Activated CD4-positive, CD25-positive, alpha-beta regulatory T cell treated with anti-CD3 and anti-CD28 coated beads, Interleukin-2, amount 50 U/mL, for 72 hours (primary cell): Measurements from ENCODE around the gene MXRA7.
"Not testable (repeated sequence)": the region's sequence is repeated elsewhere in the genome, so short reads cannot be mapped to it uniquely, and the experiment has no call there.

Source experiments
- DNase-seq: peaks from one replicate; pipeline ENCODE4 v3.0.0; 2021

The MXRA7 gene

DNA sequence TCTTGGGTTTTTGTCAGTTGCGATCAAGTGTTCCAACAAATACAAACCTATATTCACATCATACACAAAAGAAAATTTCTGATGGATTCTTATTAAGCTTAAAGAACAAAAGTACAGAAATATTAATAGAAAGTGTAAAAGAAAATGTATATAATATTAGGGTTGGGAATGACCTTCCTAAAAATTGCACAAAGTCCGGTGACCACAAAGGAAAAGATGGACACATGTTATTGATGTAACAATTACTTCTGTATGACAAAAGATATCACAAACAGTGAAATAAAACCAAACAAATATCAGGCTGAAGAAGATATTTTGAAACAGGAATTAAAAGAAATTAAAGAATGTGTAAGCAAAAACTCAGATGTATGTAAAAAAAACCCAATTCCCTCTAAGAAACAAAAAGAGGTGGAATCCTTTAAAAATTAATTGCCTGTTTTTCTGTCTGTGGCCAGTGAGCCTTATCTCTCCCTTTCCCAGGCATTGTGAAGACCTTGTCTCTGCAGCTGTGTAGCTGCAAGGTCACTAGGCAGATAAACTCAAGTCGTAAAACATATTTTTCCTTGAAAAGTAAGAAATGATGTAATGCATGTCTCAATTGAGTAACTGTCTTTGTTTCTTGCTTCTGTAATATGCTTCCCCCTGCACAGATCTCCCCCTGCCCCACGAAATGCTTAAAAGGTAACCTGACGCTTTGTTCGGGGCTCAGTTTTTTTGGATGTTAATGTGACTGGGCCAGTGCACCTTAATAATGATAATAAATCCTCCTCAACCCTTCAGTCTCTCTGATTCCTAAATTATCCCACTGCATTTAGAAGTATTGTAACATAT is 70.0 kb downstream of the MXRA7 start:
- DNase-seq = no peak

DNA sequence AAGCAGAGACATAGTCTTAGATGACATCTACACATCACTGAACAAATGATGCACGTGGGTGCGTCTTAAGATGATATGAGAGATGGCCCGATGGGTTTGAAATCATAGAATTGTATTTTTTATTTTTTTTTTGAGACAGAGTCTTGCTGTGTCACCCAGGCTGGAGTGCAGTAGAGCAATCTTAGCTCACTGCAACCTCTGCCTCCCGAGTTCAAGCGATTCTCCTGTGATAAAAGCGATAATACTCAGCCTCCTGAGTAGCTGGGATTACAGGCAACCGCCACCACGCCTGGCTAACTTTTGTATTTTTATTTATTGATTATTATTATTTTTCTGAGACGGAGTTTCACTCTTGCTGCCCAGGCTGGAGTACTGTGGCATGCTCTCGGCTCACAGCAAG is 72.5 kb downstream of the MXRA7 start:
- no peak for DNase-seq

DNA sequence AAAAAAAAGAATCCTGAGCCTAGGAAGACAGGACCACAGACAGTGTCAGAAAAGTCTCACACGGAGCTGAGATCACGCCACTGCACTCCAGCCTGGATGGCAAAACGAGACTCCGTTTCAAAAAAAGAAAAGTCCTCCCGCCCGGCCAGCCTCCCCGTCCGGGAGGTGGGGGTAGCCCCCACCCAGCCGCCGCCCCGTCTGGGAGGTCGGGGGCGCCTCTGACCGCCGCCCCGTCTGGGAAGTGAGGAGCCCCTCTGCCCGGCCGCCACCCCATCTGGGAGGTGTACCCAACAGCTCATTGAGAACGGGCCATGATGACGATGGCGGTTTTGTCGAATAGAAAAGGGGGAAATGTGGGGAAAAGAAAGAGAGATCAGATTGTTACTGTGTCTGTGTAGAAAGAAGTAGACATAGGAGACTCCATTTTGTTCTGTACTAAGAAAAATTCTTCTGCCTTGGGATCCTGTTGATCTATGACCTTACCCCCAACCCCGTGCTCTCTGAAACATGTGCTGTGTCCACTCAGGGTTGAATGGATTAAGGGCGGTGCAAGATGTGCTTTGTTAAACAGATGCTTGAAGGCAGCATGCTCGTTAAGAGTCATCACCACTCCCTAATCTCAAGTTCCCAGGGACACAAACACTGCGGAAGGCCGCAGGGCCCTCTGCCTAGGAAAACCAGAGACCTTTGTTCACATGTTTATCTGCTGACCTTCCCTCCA is 74.1 kb downstream of the MXRA7 start:
- DNase-seq = not testable (repeated sequence)

DNA sequence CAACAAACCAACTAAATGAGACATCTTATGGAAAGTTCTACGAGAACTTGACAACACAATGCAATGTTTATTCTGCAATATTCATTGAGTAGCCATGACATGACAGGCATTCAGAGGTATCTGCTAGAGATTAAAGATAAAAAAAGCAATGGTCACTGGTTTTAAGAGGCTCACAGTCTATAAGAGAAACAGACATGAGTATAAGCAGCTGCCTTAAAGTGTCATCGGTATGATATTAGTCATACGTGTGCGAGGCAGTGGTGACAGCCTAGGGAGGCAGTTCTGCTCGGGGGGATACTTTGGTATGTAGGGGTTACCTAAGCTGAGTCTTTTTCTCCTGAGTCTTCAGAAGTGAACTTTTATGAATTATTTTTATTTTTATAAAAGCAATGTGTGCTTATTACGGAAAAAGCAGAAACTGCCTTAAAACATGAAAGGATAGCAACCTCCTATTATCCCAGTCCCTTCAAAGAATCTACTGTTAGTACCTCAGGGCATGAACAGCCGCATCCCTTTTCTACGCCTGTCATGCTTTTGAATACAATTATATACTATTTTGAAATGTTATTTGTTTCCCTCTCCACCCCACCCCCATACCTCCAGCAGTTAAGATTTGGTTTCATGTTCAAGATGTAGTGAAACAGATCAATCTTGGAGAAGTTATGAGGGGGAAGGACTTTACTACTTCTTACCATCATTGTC is 75.0 kb downstream of the MXRA7 start:
- no peak for DNase-seq

DNA sequence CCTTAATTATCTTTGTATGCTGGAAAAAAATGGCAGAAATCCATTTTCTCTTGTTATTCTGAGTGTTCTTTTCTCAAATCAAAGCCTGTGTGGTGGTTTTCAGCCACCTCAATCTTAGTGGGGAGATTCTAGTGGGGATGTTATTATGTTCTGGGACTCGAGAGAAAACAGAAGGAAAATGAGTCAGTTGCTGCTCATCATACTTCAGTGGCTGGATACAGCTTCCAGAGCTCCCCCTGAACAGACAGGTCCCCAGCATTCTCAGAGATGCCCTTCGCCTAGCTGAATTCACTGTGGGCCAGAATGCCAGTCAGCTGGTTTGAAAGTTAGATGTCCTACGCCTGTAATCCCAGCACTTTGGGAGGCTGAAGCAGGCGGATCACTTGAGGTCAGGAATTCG is 75.7 kb downstream of the MXRA7 start:
- no peak for DNase-seq

DNA sequence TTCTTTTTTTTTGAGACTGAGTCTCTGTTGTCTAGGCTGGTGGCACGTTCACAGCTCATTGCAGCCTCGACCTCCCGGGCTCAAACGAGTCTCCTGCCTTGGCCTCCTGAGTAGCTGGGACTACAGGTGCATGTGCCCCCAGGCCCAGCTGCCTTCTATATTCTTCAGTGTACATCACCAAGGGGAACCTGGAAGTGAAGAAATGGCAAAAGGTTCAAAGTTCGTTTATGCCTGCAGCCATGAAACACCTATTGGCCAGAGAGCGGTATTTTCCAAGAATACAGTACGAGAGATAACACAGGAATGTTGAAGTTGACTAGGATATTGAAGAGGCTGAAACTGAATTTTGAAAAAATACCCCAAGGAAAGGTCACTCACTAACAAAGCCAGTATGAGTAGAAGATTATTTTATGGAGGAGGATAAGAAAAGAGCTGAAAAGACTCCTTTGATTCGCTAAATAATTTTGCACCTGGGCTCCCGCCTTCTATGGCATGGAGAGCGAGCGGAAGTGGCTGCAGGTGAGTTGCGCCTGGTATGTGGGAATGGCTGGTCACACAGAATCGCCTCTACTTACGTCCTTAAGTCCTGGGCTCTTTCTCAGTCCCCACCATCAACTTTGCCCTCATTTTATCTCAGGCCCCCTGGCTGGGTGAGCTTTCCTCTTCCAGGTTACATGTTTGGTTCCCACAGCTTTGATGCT is 77.0 kb downstream of the MXRA7 start:
- DNase-seq = no peak

DNA sequence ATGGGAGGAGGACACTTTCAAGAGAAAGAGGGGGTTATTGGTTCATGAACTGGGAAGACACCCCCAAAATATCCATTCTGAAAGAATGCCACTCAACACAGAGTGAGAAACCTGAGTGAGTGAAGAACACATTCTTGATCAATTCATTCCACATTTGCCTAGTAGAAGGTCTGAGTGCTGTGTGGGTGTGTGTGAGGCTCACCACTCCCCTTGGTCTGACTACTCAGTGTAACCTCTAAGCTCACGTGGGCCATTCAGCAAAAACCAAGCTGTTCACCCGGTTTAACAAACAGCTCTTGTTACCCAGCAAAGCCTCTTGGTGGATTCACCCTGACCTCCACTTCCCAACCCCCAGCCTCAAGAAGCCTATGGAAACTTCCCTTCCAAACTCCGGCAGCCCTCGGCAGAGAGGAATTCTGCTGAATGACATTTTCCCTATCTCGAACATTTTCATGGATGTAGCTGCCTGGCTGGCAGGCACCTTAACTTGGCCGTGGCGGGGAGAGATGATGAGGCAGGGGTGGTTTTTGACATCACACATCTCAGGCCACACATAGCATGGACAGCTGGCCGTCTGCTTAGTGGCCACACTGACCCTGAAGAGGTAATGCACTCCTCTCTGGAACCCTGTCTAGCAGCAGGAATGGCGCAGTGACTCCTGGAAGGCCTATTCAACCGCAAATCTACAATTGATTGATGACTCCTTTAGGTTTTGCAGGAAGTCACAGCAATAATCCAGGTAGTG is 78.8 kb downstream of the MXRA7 start:
- no peak for DNase-seq

DNA sequence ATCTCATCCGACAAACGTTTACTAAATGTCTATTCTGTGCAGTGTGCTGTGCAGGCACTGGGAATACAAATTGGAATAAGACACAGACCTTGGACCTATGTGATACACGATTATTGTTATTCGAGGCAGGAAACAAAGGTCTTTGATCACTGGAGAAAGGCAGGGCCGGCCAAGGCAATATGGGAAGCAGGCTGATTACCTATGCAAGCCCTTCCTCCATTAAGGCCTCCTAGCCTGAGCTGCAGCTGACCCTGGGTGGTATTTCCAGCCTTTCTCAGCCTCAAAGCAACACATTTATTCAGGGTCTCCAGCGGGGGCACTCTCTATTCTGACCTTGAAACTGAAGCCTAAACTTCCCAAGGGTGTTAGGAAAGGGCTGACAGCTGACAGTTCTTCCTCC is 80.6 kb downstream of the MXRA7 start:
- no peak for DNase-seq
